SK-N-SH (cell line): Measurements from ENCODE around the gene EGFL8.

Experiments used
- CHD2 ChIP-seq: fragments of 150-350 bp; IDR thresholded peaks from 2 replicates; pipeline ENCODE4 v1.6.1; 2018; ENCODE audit warnings: low read length; ENCODE audit not compliant: partially characterized antibody
- MXI1 ChIP-seq: IDR thresholded peaks from 2 replicates; pipeline ENCODE4 v1.6.1; 2012; ENCODE audit warnings: mild to moderate bottlenecking, low read depth, low read length, improper control_type of control experiment
- RFX5 ChIP-seq: IDR thresholded peaks from 2 replicates; pipeline ENCODE4 v1.6.1; 2012; ENCODE audit warnings: mild to moderate bottlenecking, improper control_type of control experiment, low read length
- TF ChIP-seq, protein P1 (sequence below): fragments of 200-600 bp; sonication (generic); IDR thresholded peaks from 2 replicates; pipeline ENCODE4 v1.6.1; 2017; ENCODE audit warnings: antibody characterized with exemption, mild to moderate bottlenecking, moderate library complexity
- TF ChIP-seq, protein P2 (sequence below): fragments of 150-350 bp; IDR thresholded peaks from 2 replicates; pipeline ENCODE4 v1.6.1; 2017; ENCODE audit warnings: antibody characterized with exemption, low read length, low read depth, borderline replicate concordance
- TF ChIP-seq, protein P3 (sequence below): IDR thresholded peaks from 2 replicates; pipeline ENCODE4 v1.6.1; 2012; ENCODE audit warnings: mild to moderate bottlenecking, low read depth, low read length, moderate library complexity

DNA sequence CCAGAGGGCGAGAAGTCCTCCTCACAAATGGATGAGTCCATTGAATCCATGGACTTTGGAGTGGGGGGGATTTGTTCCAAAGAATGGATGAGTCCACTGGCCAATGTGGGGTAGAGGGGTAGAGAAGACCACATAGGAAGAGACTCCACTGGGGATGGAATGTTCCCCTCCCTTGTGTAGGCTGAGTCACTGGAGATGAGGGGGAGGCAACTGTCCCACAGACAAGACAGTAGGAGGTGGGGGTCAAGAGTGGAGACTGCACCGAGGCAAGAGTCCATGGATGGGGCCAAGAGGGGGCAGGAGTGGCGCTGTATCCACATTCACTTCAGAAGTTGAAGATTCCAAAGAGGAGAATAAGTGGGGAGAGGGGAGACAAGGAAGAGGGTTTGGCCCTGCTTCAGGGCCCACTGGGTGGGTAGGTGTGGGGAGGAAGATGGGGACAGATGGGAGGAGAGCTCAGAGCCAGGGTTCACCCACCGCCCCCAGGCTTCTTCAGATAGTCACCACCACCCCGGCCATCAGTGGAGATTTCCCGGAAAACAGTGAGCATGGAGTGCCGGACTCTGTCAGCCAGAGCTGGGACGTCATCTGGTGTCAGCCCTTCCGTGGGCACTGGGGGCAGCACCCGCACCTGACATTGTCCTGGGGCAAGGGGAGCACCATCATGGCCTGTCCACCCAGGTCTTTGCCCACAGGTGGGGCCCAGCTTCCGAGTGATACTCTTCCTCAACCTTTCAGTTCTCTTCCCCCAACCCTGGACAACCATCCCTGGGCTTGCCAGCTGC lies 4.6 kb downstream of the EGFL8 start:
- TF ChIP-seq, protein P1, sequence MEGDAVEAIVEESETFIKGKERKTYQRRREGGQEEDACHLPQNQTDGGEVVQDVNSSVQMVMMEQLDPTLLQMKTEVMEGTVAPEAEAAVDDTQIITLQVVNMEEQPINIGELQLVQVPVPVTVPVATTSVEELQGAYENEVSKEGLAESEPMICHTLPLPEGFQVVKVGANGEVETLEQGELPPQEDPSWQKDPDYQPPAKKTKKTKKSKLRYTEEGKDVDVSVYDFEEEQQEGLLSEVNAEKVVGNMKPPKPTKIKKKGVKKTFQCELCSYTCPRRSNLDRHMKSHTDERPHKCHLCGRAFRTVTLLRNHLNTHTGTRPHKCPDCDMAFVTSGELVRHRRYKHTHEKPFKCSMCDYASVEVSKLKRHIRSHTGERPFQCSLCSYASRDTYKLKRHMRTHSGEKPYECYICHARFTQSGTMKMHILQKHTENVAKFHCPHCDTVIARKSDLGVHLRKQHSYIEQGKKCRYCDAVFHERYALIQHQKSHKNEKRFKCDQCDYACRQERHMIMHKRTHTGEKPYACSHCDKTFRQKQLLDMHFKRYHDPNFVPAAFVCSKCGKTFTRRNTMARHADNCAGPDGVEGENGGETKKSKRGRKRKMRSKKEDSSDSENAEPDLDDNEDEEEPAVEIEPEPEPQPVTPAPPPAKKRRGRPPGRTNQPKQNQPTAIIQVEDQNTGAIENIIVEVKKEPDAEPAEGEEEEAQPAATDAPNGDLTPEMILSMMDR = no peak
- TF ChIP-seq CHD2 = no peak
- TF ChIP-seq, protein P2, sequence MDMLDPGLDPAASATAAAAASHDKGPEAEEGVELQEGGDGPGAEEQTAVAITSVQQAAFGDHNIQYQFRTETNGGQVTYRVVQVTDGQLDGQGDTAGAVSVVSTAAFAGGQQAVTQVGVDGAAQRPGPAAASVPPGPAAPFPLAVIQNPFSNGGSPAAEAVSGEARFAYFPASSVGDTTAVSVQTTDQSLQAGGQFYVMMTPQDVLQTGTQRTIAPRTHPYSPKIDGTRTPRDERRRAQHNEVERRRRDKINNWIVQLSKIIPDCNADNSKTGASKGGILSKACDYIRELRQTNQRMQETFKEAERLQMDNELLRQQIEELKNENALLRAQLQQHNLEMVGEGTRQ = no peak
- TF ChIP-seq RFX5 = no peak
- TF ChIP-seq MXI1 = no peak
- TF ChIP-seq, protein P3, sequence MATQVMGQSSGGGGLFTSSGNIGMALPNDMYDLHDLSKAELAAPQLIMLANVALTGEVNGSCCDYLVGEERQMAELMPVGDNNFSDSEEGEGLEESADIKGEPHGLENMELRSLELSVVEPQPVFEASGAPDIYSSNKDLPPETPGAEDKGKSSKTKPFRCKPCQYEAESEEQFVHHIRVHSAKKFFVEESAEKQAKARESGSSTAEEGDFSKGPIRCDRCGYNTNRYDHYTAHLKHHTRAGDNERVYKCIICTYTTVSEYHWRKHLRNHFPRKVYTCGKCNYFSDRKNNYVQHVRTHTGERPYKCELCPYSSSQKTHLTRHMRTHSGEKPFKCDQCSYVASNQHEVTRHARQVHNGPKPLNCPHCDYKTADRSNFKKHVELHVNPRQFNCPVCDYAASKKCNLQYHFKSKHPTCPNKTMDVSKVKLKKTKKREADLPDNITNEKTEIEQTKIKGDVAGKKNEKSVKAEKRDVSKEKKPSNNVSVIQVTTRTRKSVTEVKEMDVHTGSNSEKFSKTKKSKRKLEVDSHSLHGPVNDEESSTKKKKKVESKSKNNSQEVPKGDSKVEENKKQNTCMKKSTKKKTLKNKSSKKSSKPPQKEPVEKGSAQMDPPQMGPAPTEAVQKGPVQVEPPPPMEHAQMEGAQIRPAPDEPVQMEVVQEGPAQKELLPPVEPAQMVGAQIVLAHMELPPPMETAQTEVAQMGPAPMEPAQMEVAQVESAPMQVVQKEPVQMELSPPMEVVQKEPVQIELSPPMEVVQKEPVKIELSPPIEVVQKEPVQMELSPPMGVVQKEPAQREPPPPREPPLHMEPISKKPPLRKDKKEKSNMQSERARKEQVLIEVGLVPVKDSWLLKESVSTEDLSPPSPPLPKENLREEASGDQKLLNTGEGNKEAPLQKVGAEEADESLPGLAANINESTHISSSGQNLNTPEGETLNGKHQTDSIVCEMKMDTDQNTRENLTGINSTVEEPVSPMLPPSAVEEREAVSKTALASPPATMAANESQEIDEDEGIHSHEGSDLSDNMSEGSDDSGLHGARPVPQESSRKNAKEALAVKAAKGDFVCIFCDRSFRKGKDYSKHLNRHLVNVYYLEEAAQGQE = no peak
